Activated B cell treated with CpG ODN at 0.5 μM for 24 hours (primary cell): ENCODE data around the gene DPF3. TPM values are rescaled to one million over a fixed set of nuclear protein-coding genes. Genes with fewer than 3 reads are reported as not detected.

Experiments
- ATAC-seq: fragments of 200-7000 bp; cut with Tn5 transposase; one replicate; pipeline ENCODE4 v1.10.0; 2021; ENCODE audit warnings: low read depth, mild to moderate bottlenecking, moderate library complexity
- CTCF ChIA-PET: fragments of 350-600 bp; sonication (Branson Sonifier 250); formaldehyde crosslinking; loops from one replicate; lab custom pipeline; 2021; ENCODE audit warnings: antibody characterized with exemption; lab: Charles Lee
- POLR2A ChIA-PET: fragments of 350-600 bp; sonication (Branson Sonifier 250); formaldehyde crosslinking; loops from one replicate; lab custom pipeline; 2021; ENCODE audit warnings: antibody characterized with exemption; lab: Charles Lee
- DNase-seq: peaks from one replicate; pipeline ENCODE4 v3.0.0; 2022
- H3K27ac Mint-ChIP-seq: one replicate; pipeline ENCODE4 v1.8.0; 2020; ENCODE audit warnings: mixed read lengths
- H3K27me3 Mint-ChIP-seq: one replicate; pipeline ENCODE4 v1.8.0; 2021; ENCODE audit warnings: mixed read lengths
- H3K36me3 Mint-ChIP-seq: one replicate; pipeline ENCODE4 v1.8.0; 2021; ENCODE audit warnings: low read depth, mixed read lengths
- H3K4me1 Mint-ChIP-seq: one replicate; pipeline ENCODE4 v1.8.0; 2021; ENCODE audit warnings: mixed read lengths
- H3K4me3 Mint-ChIP-seq: one replicate; pipeline ENCODE4 v1.8.0; 2020; ENCODE audit warnings: mild to moderate bottlenecking, mixed read lengths
- H3K9me3 Mint-ChIP-seq: one replicate; pipeline ENCODE4 v1.8.0; 2020; ENCODE audit warnings: mixed read lengths
- CTCF ChIP-seq: fragments of 200-600 bp; IDR thresholded peaks from one replicate; pipeline ENCODE4 v1.8.0; 2022; ENCODE audit warnings: antibody characterized with exemption, mild to moderate bottlenecking
- intact Hi-C: fragments of 100-400 bp; cut with micrococcal nuclease; formaldehyde crosslinking; loops from one replicate; pipeline ENCODE4 v1.15.1; 2024
- total RNA-seq: library from RNA; stranded (reverse); gene quantifications from 2 replicates; pipeline ENCODE4 v1.2.3, GENCODE V29; 2022

DPF3 gene
- total RNA-seq, 1 donor from 2014 or later = 3.5 TPM

DNA sequence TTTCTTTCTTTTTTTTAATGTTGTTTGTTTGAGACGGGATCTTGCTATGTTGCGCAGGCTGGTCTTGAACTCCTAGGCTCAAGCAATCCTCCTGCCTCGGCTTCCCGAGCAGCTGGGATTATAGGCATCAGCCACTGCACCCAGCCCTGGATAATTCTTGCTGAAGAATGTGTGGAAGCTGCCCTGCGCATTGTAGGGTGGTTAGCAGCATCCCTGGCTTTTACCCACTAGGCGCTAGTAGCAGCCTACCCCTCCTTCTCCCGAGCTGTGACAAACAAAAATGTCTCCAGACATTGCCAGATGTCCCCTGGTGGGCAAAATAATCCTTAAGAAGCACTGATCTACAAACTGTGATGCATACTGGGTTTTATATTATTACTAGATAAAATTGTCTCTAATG is 39.0 kb upstream of the DPF3 start:
- Mint-ChIP-seq H3K36me3 (peaks cover 17% of the 10 kb centered on the region), H3K4me1 (peaks cover 24% of the 10 kb centered on the region), H3K27ac (no peak overlapping the region), H3K9me3 (no peaks in the 10 kb centered on the region), H3K4me3 (no peak overlapping the region), H3K27me3 (no peaks in the 10 kb centered on the region)
- intact Hi-C loops = no loop called here
- ATAC-seq = no peak
- POLR2A ChIA-PET = no interaction called here
- CTCF ChIA-PET = no interaction called here
- no peak for TF ChIP-seq CTCF
- no peak for DNase-seq

DNA sequence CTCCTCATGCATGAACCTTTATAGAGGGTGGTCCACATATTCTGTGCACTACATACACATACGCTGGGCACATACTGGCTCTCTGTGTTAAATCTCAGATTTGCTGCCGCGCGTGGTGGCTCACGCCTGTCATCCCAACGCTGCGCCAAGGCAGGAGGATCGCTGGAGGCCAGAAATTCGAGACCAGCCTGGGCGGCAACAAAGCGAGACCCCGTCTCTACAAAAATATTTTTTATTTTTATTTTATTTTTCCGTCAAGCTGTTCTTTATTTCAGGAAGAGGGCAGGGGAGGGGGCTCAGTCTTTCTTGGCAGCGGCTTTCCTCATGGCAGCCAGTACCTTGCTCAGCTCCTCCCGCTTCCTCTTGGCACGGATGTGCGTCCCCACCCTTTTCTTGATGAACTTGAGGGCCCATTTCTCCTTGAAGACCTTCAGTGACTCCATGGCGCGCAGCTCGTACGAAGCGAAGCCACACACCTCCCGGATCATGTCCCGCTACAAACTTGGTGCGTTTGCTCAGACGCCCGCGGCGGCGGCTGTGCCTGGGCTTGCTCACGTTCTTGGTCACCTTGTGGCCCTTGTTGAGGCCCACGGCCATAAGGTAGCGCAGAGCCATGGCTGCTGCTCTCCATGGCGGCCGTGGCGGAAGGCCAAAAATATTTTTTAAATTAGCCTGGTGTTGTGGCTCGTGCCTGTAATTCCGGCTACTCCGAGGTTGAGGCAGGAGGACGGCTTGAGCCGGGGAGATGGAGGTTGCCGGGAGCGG is 35.6 kb upstream of the DPF3 start:
- Mint-ChIP-seq H3K36me3 (peaks cover 11% of the 10 kb centered on the region), H3K27me3 (no peaks in the 10 kb centered on the region), H3K4me3 (no peak overlapping the region), H3K27ac (no peak overlapping the region), H3K9me3 (no peaks in the 10 kb centered on the region), H3K4me1 (peaks cover 24% of the 10 kb centered on the region)
- ChIA-PET CTCF (no interaction called here), POLR2A (interaction anchor here (0.6 kb wide), 1 partner anchor 20 kb away, joined by 3 read pairs; no protein-coding TSS in a partner anchor)
- no peak for ATAC-seq
- no peak for TF ChIP-seq CTCF
- DNase-seq = no peak
- intact Hi-C loops = no loop called here

DNA sequence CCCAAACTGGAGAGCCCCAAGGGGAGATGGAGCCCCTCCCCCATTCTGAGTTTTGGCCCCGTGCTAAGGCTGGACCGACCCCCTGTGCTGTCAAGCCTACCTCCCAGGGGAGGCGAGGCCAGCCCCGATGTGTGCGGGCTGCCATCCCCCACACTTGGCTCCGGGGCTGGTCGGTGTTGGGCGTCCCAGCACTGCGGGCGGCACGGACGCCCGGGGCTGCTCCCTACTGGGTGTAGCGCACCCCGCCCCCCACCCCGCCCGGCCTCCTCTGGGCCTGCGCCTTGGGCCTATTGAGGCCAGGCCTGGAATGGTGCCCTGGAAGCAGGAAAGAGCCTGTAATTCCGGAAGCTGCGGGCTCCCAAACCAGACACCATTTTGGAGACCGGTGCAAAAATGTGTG is 35.0 kb upstream of the DPF3 start:
- Mint-ChIP-seq H3K9me3 (no peaks in the 10 kb centered on the region), H3K27ac (no peak overlapping the region), H3K4me1 (peaks cover 24% of the 10 kb centered on the region), H3K27me3 (no peaks in the 10 kb centered on the region), H3K4me3 (no peak overlapping the region), H3K36me3 (peaks cover 11% of the 10 kb centered on the region)
- intact Hi-C loops = no loop called here
- TF ChIP-seq CTCF = no peak
- CTCF ChIA-PET = no interaction called here
- ATAC-seq (no peak), DNase-seq (no peak)
- POLR2A ChIA-PET = no interaction called here

DNA sequence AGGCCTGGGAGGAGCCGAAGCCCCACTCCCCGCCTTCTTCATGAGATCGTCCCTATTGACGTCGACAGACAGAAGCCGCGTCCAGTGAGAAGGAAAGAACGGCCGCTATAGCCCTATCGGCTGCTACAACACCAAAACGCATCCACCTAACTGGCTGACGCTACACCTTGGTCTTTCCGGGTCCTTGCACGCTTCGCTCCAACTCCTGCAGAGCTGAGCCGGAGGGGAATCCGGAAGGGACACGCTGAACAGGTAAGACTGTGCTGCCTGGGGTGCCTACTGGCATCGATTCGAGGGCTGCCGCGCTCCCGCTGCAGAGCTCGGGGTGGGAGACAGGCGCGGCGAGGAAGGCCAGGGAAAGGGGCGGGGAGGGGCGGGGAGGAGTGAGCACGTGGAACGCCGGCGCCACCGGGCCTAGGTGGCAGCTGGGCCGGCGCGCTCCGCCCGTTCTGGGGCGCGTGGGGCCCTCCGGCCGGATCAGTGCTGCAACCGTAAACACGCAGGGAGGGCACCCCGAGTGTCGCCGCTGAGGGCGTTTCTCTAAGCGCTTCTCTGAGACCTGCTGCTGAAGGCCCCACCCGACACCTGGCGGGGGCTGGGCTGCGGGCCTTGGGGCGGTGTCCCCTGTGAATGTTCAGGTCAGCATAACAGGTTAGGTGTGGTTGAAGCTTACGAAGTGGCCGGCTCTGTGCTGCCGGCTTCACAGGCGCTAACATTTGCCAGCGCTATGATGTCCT is 32.6 kb upstream of the DPF3 start, which contains the start of gene DCAF4:
Gene DCAF4 (plus strand): TSS at position 173 of the 737 bp plus-strand sequence. CDS start 11,515 bp downstream, outside the sequence.
- peaks cover 19% of the 10 kb centered on the region for H3K4me1 Mint-ChIP-seq

More for the DNA sequence above, 32.6 kb upstream of the DPF3 start, which contains the start of gene DCAF4:
- Mint-ChIP-seq H3K27ac (peak within 1 kb of the TSS; percentile 98), H3K27me3 (no peaks in the 10 kb centered on the region), H3K4me3 (peak within 1 kb of the TSS; percentile 98), H3K9me3 (no peaks in the 10 kb centered on the region), H3K36me3 (peaks cover 7% of the 10 kb centered on the region)
- TF ChIP-seq CTCF = no peak
- intact Hi-C loops = loop anchor here (1.0 kb wide), 7 partner anchors 21 to 409 kb away; partner anchors contain the start of genes DPF3, PSEN1, RBM25 and ZFYVE1
- CTCF ChIA-PET = interaction anchor here (1.5 kb wide), 2 partner anchors 22 kb away, joined by 3 to 6 read pairs; no protein-coding TSS in a partner anchor
- peak; percentile 94 for ATAC-seq
- POLR2A ChIA-PET = interaction anchor here (0.5 to 1.8 kb wide), 8 partner anchors 9 to 212 kb away, joined by 3 to 18 read pairs (median 4); partner anchors contain the start of genes DPF3, PSEN1, RBM25 and ZFYVE1
- DNase-seq = peak; percentile 86
